Neural cell (in vitro differentiated cells): Measurements from ENCODE around the gene AP3B2. TPM values are rescaled to one million over a fixed set of nuclear protein-coding genes. Genes with fewer than 3 reads are reported as not detected.

Source experiments
- H2AFZ ChIP-seq: fragments of 200-600, 300-800 bp; sonication (generic), shearing (Covaris generic); 2 replicates; pipeline ENCODE4 v1.6.0; 2014; ENCODE audit warnings: low read depth, mild to moderate bottlenecking, antibody characterized with exemption, low read length, moderate library complexity
- H3F3A ChIP-seq: fragments of 200-600 bp; shearing (Covaris generic); 2 replicates; pipeline ENCODE4 v1.6.1; 2016; ENCODE audit warnings: mild to moderate bottlenecking, moderate library complexity, mixed read lengths, antibody characterized with exemption, low read length; ENCODE audit not compliant: insufficient read depth, poor library complexity, severe bottlenecking
- H3K27ac ChIP-seq: fragments of 200-600, 300-800 bp; sonication (generic), shearing (Covaris generic); 2 replicates; pipeline ENCODE4 v1.5.1; 2014; ENCODE audit warnings: mild to moderate bottlenecking, low read length, moderate library complexity
- H3K27me3 ChIP-seq: fragments of 300-800, 200-600 bp; sonication (generic), shearing (Covaris generic); 2 replicates; pipeline ENCODE4 v1.6.0; 2014; ENCODE audit warnings: mild to moderate bottlenecking, low read depth, low read length, moderate library complexity; ENCODE audit not compliant: insufficient read depth
- H3K36me3 ChIP-seq: fragments of 300-800, 200-600 bp; sonication (generic), shearing (Covaris generic); 2 replicates; pipeline ENCODE4 v1.5.1; 2014; ENCODE audit warnings: mild to moderate bottlenecking, antibody characterized with exemption, low read length, moderate library complexity; ENCODE audit not compliant: insufficient read depth
- H3K4me2 ChIP-seq: fragments of 300-800, 200-600 bp; sonication (generic), shearing (Covaris generic); 2 replicates; pipeline ENCODE4 v1.6.0; 2014; ENCODE audit warnings: mild to moderate bottlenecking, low read length
- H3K4me3 ChIP-seq: fragments of 300-800, 200-600 bp; sonication (generic), shearing (Covaris generic); 2 replicates; pipeline ENCODE4 v1.5.1; 2014; ENCODE audit warnings: mild to moderate bottlenecking, low read length, moderate library complexity
- H3K79me2 ChIP-seq: fragments of 200-600 bp; shearing (Covaris generic); replicated peaks from 2 replicates; pipeline ENCODE4 v1.6.0; 2014; ENCODE audit warnings: mild to moderate bottlenecking, low read length, moderate library complexity; ENCODE audit not compliant: insufficient read depth
- H3K9ac ChIP-seq: fragments of 300-800, 200-600 bp; sonication (generic), shearing (Covaris generic); 2 replicates; pipeline ENCODE4 v1.6.1; 2016; ENCODE audit warnings: mild to moderate bottlenecking, low read length, mixed read lengths
- H3K9me2 ChIP-seq: fragments of 200-600 bp; shearing (Covaris generic); 2 replicates; pipeline ENCODE4 v1.6.1; 2016; ENCODE audit warnings: mild to moderate bottlenecking, low read length, mixed read lengths; ENCODE audit not compliant: insufficient read depth
- H3K9me3 ChIP-seq: fragments of 200-600, 300-800 bp; sonication (generic), shearing (Covaris generic); 2 replicates; pipeline ENCODE4 v1.6.1; 2016; ENCODE audit warnings: mild to moderate bottlenecking, mixed run types, low read length, moderate library complexity, mixed read lengths
- H4K20me1 ChIP-seq: fragments of 200-600 bp; shearing (Covaris generic); 2 replicates; pipeline ENCODE4 v1.6.1; 2016; ENCODE audit warnings: mild to moderate bottlenecking, mixed run types; ENCODE audit not compliant: insufficient read depth
- CTCF ChIP-seq: fragments of 450-650 bp; IDR thresholded peaks from 2 replicates; pipeline ENCODE4 v1.5.1; 2014; ENCODE audit warnings: antibody characterized with exemption, mild to moderate bottlenecking, moderate library complexity; ENCODE audit not compliant: poor library complexity, severe bottlenecking
- EP300 ChIP-seq: fragments of 450-650 bp; conservative IDR thresholded peaks from 2 replicates; pipeline ENCODE4 v1.6.1; 2014; ENCODE audit warnings: antibody characterized with exemption, mild to moderate bottlenecking, moderate library complexity; ENCODE audit not compliant: poor library complexity, severe bottlenecking
- EZH2 ChIP-seq: fragments of 200-600, 300-800 bp; shearing (Covaris generic), sonication (generic); IDR thresholded peaks from 2 replicates; pipeline ENCODE4 v1.6.1; 2014; ENCODE audit warnings: antibody characterized with exemption, low read length, borderline replicate concordance, mild to moderate bottlenecking; ENCODE audit not compliant: insufficient read depth, poor library complexity, severe bottlenecking
- MXI1 ChIP-seq: fragments of 450-650 bp; conservative IDR thresholded peaks from 2 replicates; pipeline ENCODE4 v1.6.1; 2014; ENCODE audit warnings: antibody characterized with exemption, mild to moderate bottlenecking; ENCODE audit not compliant: poor library complexity, severe bottlenecking
- POLR2AphosphoS5 ChIP-seq: IDR thresholded peaks from 2 replicates; pipeline ENCODE4 v1.6.1; 2012
- RAD21 ChIP-seq: fragments of 450-650 bp; conservative IDR thresholded peaks from 2 replicates; pipeline ENCODE4 v1.6.1; 2014; ENCODE audit warnings: antibody characterized with exemption, mild to moderate bottlenecking, moderate library complexity
- REST ChIP-seq: IDR thresholded peaks from 2 replicates; pipeline ENCODE4 v1.6.1; 2012; ENCODE audit warnings: borderline replicate concordance
- SMC3 ChIP-seq: fragments of 450-650 bp; conservative IDR thresholded peaks from 2 replicates; pipeline ENCODE4 v1.6.1; 2014; ENCODE audit warnings: antibody characterized with exemption, mild to moderate bottlenecking, moderate library complexity; ENCODE audit not compliant: poor library complexity
- TAF1 ChIP-seq: IDR thresholded peaks from 2 replicates; pipeline ENCODE4 v1.6.1; 2012; ENCODE audit warnings: low read depth
- polyA plus RNA-seq: library from polyadenylated mRNA; depleted of rRNA; stranded (reverse); fragments of >200 nt; gene quantifications from 2 replicates; pipeline ENCODE4 v1.2.3, GENCODE V29; 2014

AP3B2 gene
- polyA plus RNA-seq, 1 donor from 2014 or later, result 81.9 TPM

GRCh38 chr15:82679626-82680199 is 30.0 kb downstream of the AP3B2 start:
- Histone ChIP-seq H3K79me2 (no peaks in the 10 kb centered on the region), H3K36me3 (peaks cover 6% of the 10 kb centered on the region), H3K4me2 (no peak overlapping the region), H3K27ac (no peak overlapping the region), H3K9me3 (no peaks in the 10 kb centered on the region), H3K27me3 (peaks cover 23% of the 10 kb centered on the region), H2AFZ (no peak overlapping the region), H3K9me2 (no peaks in the 10 kb centered on the region), H3K4me3 (no peak overlapping the region), H4K20me1 (no peaks in the 10 kb centered on the region), H3F3A (no peaks in the 10 kb centered on the region), H3K9ac (no peak overlapping the region)
- no peak for TF ChIP-seq EZH2

GRCh38 chr15:82677720-82678323 is 31.9 kb downstream of the AP3B2 start:
- Histone ChIP-seq H3K9me2 (no peaks in the 10 kb centered on the region), H4K20me1 (no peaks in the 10 kb centered on the region), H3K9ac (no peak overlapping the region), H3K79me2 (no peaks in the 10 kb centered on the region), H2AFZ (no peak overlapping the region), H3K4me3 (no peak overlapping the region), H3K27me3 (peaks cover 23% of the 10 kb centered on the region), H3K4me2 (no peak overlapping the region), H3K27ac (no peak overlapping the region), H3F3A (no peaks in the 10 kb centered on the region), H3K9me3 (no peaks in the 10 kb centered on the region), H3K36me3 (peaks cover 13% of the 10 kb centered on the region)
- TF ChIP-seq MXI1 (no peak), RAD21 (no peak)

- H3K4me2 ChIP-seq, result no peak overlapping the region
- H3K4me3 ChIP-seq, result no peak overlapping the region
- H4K20me1 ChIP-seq, result no peaks in the 10 kb centered on the region
- H3K27me3 ChIP-seq, result peaks cover 5% of the 10 kb centered on the region
- no peak overlapping the region for H3K9ac ChIP-seq
- no peak overlapping the region for H3K27ac ChIP-seq
- no peaks in the 10 kb centered on the region for H3K79me2 ChIP-seq
- no peaks in the 10 kb centered on the region for H3K9me3 ChIP-seq
- H2AFZ ChIP-seq, result no peak overlapping the region
- H3F3A ChIP-seq, result no peaks in the 10 kb centered on the region
- peaks cover 13% of the 10 kb centered on the region for H3K36me3 ChIP-seq
- no peaks in the 10 kb centered on the region for H3K9me2 ChIP-seq
- TF ChIP-seq EP300 (no peak), POLR2AphosphoS5 (no peak), RAD21 (no peak), MXI1 (no peak), TAF1 (no peak)
These were observed 34.8 kb downstream of the AP3B2 start for GRCh38 chr15:82674873-82675272.

GRCh38 chr15:82670699-82671098 is 39.0 kb downstream of the AP3B2 start:
- Histone ChIP-seq H3K9me2 (no peaks in the 10 kb centered on the region), H3K79me2 (no peaks in the 10 kb centered on the region), H3K4me2 (no peak overlapping the region), H3F3A (no peaks in the 10 kb centered on the region), H3K27me3 (no peaks in the 10 kb centered on the region), H3K36me3 (peaks cover 6% of the 10 kb centered on the region), H4K20me1 (no peaks in the 10 kb centered on the region), H3K9me3 (no peaks in the 10 kb centered on the region), H3K27ac (no peak overlapping the region), H3K9ac (no peak overlapping the region), H3K4me3 (no peak overlapping the region), H2AFZ (no peak overlapping the region)
- TF ChIP-seq EZH2 (no peak), MXI1 (no peak), REST (no peak), POLR2AphosphoS5 (no peak), SMC3 (no peak), TAF1 (no peak), CTCF (no peak), RAD21 (no peak), EP300 (no peak)
